ENCODE measurements around the gene MAGEB3. TPM values are rescaled to one million over a fixed set of nuclear protein-coding genes. Genes with fewer than 3 reads are reported as not detected.

MAGEB3 gene
- total RNA-seq, 4 donors from 2014 or later: not detected

DNA sequence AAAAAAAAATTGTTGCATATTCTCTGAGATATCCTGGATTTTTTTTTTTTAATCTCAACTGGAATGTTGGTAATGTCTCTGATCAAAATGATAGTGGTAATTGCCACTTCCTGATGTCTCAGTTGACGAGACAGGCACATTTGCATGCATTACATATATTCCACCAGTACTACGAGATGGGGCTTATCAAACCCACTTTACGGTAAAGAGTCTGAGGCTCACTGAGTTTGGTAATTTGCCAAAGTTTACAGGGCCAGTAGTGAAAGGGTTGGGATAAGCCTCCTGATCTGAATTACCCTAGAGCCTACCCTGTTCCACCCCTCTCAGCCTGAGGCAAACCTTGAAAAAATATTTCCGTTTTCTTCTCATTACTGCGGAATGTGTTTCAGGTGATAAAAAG is 9.8 kb upstream of the MAGEB3 start:
- H3K4me3 ChIP-seq: no peak overlapping the region
- intact Hi-C loops (cut with DNase I): no loop called here
- no peaks in the 10 kb centered on the region for H3K9me3 ChIP-seq
- TF ChIP-seq, protein P1, sequence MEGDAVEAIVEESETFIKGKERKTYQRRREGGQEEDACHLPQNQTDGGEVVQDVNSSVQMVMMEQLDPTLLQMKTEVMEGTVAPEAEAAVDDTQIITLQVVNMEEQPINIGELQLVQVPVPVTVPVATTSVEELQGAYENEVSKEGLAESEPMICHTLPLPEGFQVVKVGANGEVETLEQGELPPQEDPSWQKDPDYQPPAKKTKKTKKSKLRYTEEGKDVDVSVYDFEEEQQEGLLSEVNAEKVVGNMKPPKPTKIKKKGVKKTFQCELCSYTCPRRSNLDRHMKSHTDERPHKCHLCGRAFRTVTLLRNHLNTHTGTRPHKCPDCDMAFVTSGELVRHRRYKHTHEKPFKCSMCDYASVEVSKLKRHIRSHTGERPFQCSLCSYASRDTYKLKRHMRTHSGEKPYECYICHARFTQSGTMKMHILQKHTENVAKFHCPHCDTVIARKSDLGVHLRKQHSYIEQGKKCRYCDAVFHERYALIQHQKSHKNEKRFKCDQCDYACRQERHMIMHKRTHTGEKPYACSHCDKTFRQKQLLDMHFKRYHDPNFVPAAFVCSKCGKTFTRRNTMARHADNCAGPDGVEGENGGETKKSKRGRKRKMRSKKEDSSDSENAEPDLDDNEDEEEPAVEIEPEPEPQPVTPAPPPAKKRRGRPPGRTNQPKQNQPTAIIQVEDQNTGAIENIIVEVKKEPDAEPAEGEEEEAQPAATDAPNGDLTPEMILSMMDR (IDR thresholded peaks at IDR 0.05): no peak
- no peak for TF ChIP-seq POLR2A (IDR thresholded peaks at IDR 0.05)
- no peaks in the 10 kb centered on the region for H3K36me3 ChIP-seq
- WGBS, 2 donors: 82 to 84% methylated on average over 3 to 5 of the region's 5 CpGs
- no peak overlapping the region for H3K27ac ChIP-seq
- no peaks in the 10 kb centered on the region for H3K27me3 ChIP-seq
- no peaks in the 10 kb centered on the region for H3K4me1 ChIP-seq
- DNase-seq: no peak

DNA sequence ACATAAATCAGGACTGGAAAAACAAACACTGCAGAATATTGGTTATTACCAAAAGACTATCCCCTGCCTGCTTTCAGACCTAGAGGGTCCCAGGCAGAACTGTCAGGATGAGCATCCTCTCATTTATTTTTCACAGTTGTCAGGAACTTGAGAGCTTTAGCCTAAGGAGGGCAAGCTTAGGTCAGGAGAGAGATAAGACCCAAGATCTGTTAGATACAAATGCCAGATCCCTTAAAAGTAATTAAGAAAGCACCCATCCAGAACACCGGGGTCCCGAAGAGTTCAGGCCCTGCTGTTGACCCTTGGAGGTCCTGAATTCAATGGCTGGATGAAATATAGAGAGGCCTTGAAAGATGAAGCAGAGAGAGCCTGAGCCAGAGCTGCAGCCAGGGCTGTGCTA is 5.9 kb upstream of the MAGEB3 start:
- no peaks in the 10 kb centered on the region for H3K4me1 ChIP-seq
- no peaks in the 10 kb centered on the region for H3K36me3 ChIP-seq
- H3K27ac ChIP-seq: no peak overlapping the region
- TF ChIP-seq, protein P1 (IDR thresholded peaks at IDR 0.05): no peak
- TF ChIP-seq POLR2A (IDR thresholded peaks at IDR 0.05): no peak
- WGBS, 2 donors: 50 to 58% methylated on average over 2 of the region's 2 CpGs
- H3K4me3 ChIP-seq: no peak overlapping the region
- DNase-seq: no peak
- H3K27me3 ChIP-seq: no peaks in the 10 kb centered on the region
- intact Hi-C loops (cut with DNase I): no loop called here
- no peaks in the 10 kb centered on the region for H3K9me3 ChIP-seq

DNA sequence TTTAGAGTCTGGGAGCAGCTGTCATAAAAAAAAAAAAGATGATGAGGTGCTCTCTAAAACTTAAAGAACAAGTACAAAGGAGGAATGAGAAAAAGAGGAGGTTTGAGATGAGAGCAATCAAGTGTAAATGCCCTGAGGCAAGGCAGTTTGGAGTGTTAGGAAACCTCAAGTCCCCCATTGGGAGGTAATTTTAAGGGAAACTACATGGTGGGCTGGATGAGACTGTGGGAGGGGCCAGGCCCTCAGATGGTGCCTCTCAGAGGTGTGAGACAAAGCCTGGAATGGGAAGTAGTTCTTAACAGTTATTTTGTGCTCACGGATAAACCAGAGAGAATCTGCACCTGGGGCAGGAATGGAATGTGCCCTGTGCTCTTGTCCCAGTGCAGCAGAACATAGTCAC is 1.9 kb upstream of the MAGEB3 start:
- Histone ChIP-seq H3K4me3 (no peak overlapping the region), H3K4me1 (no peaks in the 10 kb centered on the region), H3K27me3 (no peaks in the 10 kb centered on the region), H3K27ac (no peak overlapping the region), H3K36me3 (no peaks in the 10 kb centered on the region), H3K9me3 (no peaks in the 10 kb centered on the region)
- intact Hi-C loops (cut with DNase I): no loop called here
- TF ChIP-seq, protein P1 (IDR thresholded peaks at IDR 0.05): no peak
- TF ChIP-seq POLR2A (IDR thresholded peaks at IDR 0.05): no peak
- 40 to 43% methylated on average over 1 of the region's 1 CpG for WGBS, 2 donors
- no peak for DNase-seq

DNA sequence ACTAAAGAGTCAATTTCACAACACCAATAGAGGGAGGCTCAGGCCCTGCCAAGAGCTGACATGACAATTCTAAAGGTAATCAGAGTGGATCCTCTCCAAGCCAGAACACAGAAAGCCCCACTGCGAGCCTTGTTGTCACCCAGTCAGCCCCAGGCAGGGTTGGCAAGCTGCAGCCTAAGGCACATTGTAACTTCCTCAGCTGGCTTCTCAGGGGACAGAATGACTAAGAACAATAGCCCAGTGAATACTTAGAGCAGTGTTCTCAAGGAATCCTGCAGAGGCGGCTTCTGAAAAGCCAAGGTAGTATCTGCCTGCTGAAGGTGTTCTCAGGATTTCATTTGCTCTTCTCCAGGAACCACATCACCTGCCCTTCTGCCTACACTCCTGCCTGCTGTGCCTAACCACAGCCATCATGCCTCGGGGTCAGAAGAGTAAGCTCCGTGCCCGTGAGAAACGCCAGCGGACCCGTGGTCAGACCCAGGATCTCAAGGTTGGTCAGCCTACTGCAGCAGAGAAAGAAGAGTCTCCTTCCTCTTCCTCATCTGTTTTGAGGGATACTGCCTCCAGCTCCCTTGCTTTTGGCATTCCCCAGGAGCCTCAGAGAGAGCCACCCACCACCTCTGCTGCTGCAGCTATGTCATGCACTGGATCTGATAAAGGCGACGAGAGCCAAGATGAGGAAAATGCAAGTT is 11.4 kb downstream of the MAGEB3 start, which contains the start of gene MAGEB4:
MAGEB4 (plus strand) TSS at position 277 of the 692 bp plus-strand sequence; CDS start at position 413, 136 bp downstream.
- Histone ChIP-seq H3K4me3 (no peak within 1 kb of the TSS), H3K4me1 (no peaks in the 10 kb centered on the region), H3K27me3 (no peaks in the 10 kb centered on the region), H3K27ac (no peak within 1 kb of the TSS), H3K36me3 (no peaks in the 10 kb centered on the region), H3K9me3 (no peaks in the 10 kb centered on the region)
- TF ChIP-seq, protein P1 (IDR thresholded peaks at IDR 0.05): no peak
- no peak for TF ChIP-seq POLR2A (IDR thresholded peaks at IDR 0.05)
- no peak for DNase-seq
- intact Hi-C loops (cut with DNase I): no loop called here
- 81% methylated on average over 8 of the region's 10 CpGs; no CpG with 5 or more reads in 1 of the 2 donors for WGBS, 2 donors

DNA sequence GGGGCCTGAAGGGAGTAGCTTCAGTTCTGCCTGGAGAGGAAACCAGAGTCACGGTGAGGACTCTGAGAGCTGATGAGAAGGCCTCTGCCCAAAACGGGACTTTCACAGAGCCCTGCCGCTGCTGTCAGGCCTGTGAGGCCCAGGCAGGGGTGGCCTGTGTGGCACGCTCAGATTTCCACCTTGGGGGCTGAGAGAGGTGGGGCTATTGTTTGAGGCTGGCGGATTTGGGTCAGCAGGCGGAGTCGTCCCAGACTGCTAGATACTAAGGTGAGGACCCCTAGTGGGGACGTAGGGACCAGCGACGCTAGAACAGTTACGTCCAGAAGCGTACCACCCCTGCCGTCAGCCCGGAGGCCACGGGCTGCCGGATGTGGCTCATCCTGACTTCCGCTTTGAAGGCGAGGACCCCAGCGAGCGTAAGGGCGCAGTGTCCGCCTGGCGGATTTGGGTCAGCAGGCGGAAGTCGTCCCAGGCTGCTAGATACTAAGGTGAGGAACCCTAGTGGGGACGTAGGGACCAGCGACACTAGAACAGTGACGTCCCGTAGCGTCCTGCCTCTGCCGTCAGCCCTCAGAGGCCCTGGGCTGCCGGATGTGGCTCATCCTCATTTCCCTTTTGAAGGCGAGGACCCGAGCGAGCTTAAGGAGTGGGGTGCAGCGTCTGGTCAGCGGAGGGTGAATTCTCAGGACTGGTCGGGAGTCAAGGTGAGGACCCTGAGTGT is 16.5 kb downstream of the MAGEB3 start, which contains the start of gene MAGEB1:
MAGEB1 (plus strand) TSS at position 378 of the 721 bp plus-strand sequence. CDS start 3,348 bp downstream, outside the sequence.
- H3K27ac ChIP-seq: no peak within 1 kb of the TSS
- intact Hi-C loops (cut with DNase I): no loop called here
- 90% methylated on average over 2 of the region's 38 CpGs; no CpG with 5 or more reads in 1 of the 2 donors for WGBS, 2 donors
- DNase-seq: no peak
- no peaks in the 10 kb centered on the region for H3K27me3 ChIP-seq
- H3K4me3 ChIP-seq: no peak within 1 kb of the TSS
- H3K9me3 ChIP-seq: no peaks in the 10 kb centered on the region
- H3K4me1 ChIP-seq: no peaks in the 10 kb centered on the region
- TF ChIP-seq, protein P1 (IDR thresholded peaks at IDR 0.05): no peak
- TF ChIP-seq POLR2A (IDR thresholded peaks at IDR 0.05): no peak
- H3K36me3 ChIP-seq: no peaks in the 10 kb centered on the region

Data from esophagus squamous epithelium (tissue), 5 donors.